OCI-LY7 (cell line): ENCODE measurements around the gene BPGM.

Source experiments
- EZH2phosphoT487 ChIP-seq: fragments of 200-600 bp; sonication (generic); IDR thresholded peaks from 2 replicates; pipeline ENCODE4 v1.6.1; 2018; ENCODE audit warnings: low read depth, borderline replicate concordance, mild to moderate bottlenecking, mixed run types, antibody characterized with exemption, low read length, moderate library complexity, mixed read lengths
- TF ChIP-seq, protein P1 (sequence below): fragments of 200-600 bp; sonication (generic); conservative IDR thresholded peaks from 2 replicates; pipeline ENCODE4 v1.5.1; 2014; ENCODE audit warnings: mild to moderate bottlenecking, antibody characterized with exemption, low read length, moderate library complexity, mixed read lengths

DNA sequence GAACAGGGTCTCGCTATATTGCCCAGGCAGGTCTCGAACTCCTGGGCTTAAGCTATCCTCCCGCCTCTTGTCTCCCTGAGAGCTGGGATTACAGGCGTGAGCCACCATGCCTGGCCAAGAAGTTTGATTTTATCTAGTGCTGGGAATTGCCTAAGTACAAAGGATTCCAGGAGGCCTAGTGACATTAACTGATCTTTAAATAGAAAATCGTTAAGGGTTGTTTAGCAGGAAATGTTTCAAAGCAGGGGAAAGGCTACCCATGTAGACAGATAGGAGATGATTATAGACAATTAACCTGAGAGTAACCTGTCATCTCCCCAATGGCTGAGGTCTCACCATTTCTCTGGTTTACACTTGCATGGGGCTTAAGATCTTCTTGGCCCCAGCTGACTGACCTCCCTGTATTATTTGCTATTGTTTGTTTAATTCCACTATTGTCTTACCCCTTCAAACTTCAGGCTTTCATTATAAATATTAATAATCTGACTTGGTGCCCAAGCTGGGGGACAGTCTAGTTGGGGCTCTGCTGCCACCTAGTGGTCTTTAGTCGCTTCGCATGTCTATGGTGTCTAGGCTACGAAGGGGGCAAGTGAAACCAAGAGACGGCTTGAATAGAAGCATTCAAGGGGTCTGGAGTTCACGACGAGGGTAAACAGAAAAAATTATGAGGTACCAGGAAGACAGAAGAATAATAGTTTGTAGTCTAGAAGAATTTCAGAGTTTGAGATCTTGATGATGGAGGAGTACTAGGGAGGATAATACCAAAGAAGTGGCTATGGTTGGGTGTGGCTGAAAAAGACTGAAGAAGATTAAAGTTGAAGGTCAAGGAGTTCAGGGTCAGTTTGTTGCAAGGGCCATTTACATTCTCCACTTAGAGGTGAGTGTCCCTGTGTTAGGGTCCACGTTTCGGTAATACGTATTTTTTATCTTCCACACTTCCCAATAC lies 40.4 kb upstream of the BPGM start:
- TF ChIP-seq, protein P1, sequence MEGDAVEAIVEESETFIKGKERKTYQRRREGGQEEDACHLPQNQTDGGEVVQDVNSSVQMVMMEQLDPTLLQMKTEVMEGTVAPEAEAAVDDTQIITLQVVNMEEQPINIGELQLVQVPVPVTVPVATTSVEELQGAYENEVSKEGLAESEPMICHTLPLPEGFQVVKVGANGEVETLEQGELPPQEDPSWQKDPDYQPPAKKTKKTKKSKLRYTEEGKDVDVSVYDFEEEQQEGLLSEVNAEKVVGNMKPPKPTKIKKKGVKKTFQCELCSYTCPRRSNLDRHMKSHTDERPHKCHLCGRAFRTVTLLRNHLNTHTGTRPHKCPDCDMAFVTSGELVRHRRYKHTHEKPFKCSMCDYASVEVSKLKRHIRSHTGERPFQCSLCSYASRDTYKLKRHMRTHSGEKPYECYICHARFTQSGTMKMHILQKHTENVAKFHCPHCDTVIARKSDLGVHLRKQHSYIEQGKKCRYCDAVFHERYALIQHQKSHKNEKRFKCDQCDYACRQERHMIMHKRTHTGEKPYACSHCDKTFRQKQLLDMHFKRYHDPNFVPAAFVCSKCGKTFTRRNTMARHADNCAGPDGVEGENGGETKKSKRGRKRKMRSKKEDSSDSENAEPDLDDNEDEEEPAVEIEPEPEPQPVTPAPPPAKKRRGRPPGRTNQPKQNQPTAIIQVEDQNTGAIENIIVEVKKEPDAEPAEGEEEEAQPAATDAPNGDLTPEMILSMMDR: peak; percentile 98
- TF ChIP-seq EZH2phosphoT487: no peak
